SK-N-SH (cell line): ENCODE data around the gene NOL4L. TPM values are rescaled to one million over a fixed set of nuclear protein-coding genes. Genes with fewer than 3 reads are reported as not detected.

Experiments
- CTCF ChIA-PET: fragments of 300-600, 350-600 bp; formaldehyde crosslinking; extraction: SDS; loops from one replicate; lab custom pipeline; 2021; lab: Yijun Ruan, JAX
- POLR2A ChIA-PET: fragments of 350-600 bp; sonication (Branson Sonifier 250); formaldehyde crosslinking; extraction: SDS; loops from one replicate; lab custom pipeline; 2020; ENCODE audit warnings: antibody characterized with exemption, inconsistent platforms; lab: Yijun Ruan, JAX
- DNase-seq: peaks from one replicate; pipeline ENCODE4 v3.0.0; 2012
- H2AFZ ChIP-seq: fragments of 200-600 bp; sonication (generic); 2 replicates; pipeline ENCODE4 v1.8.1; 2016; ENCODE audit warnings: antibody characterized with exemption, mild to moderate bottlenecking, low read depth
- H3F3A ChIP-seq: fragments of 200-600 bp; sonication (generic); replicated peaks from 2 replicates; pipeline ENCODE3; 2016; ENCODE audit warnings: antibody characterized with exemption, mild to moderate bottlenecking; ENCODE audit not compliant: insufficient read depth
- H3K27ac ChIP-seq, 2 experiments: fragments of 200-500 bp in 1 of 2; fragments of 200-600 bp in 1 of 2; sonication (Bioruptor generic) in 1 of 2; sonication (generic), shearing (Covaris generic) in 1 of 2; 2 replicates each; pipeline versions ENCODE4 v1.5.1 to v1.6.1; 2014 to 2016; ENCODE audit warnings: low read depth in 2 of 2, inconsistent platforms in 1 of 2, low read length in 1 of 2, mild to moderate bottlenecking in 1 of 2, mixed read lengths in 1 of 2
- H3K27me3 ChIP-seq: fragments of 200-600 bp; sonication (generic), shearing (Covaris generic); 2 replicates; pipeline ENCODE4 v1.6.1; 2016; ENCODE audit warnings: mixed run types; ENCODE audit not compliant: insufficient read depth
- H3K36me3 ChIP-seq, 2 experiments: fragments of 200-500 bp in 1 of 2; fragments of 200-600 bp in 1 of 2; sonication (Bioruptor generic) in 1 of 2; sonication (generic) in 1 of 2; replicated peaks in 1 of 2; 2 replicates each; pipeline versions ENCODE3 to v1.5.1; 2014 to 2016; ENCODE audit warnings: low read length in 1 of 2, mild to moderate bottlenecking in 1 of 2; ENCODE audit not compliant: insufficient read depth in 2 of 2, control insufficient read depth in 1 of 2
- H3K4me1 ChIP-seq, 2 experiments: fragments of 200-500 bp in 1 of 2; fragments of 200-600 bp in 1 of 2; sonication (Bioruptor generic) in 1 of 2; sonication (generic), shearing (Covaris generic) in 1 of 2; 2 replicates each; pipeline versions ENCODE4 v1.5.1 to v1.6.1; 2014 to 2016; ENCODE audit warnings: low read depth in 1 of 2, low read length in 1 of 2, mixed run types in 1 of 2; ENCODE audit not compliant: insufficient read depth in 2 of 2, control insufficient read depth in 1 of 2
- H3K4me2 ChIP-seq: fragments of 200-600 bp; sonication (generic), shearing (Covaris generic); 2 replicates; pipeline ENCODE4 v1.6.1; 2017; ENCODE audit warnings: mixed run types
- H3K4me3 ChIP-seq, 2 experiments: fragments of 200-500 bp in 1 of 2; fragments of 200-600 bp in 1 of 2; sonication (Bioruptor generic) in 1 of 2; sonication (generic), shearing (Covaris generic) in 1 of 2; 2 replicates each; pipeline versions ENCODE4 v1.5.1 to v1.8.1; 2014 to 2016; ENCODE audit warnings: low read depth in 2 of 2, inconsistent platforms in 1 of 2, low read length in 1 of 2, mild to moderate bottlenecking in 1 of 2, mixed read lengths in 1 of 2, moderate library complexity in 1 of 2
- H3K79me2 ChIP-seq: fragments of 200-600 bp; sonication (generic); 2 replicates; pipeline ENCODE4 v1.8.1; 2017; ENCODE audit warnings: mild to moderate bottlenecking; ENCODE audit not compliant: insufficient read depth
- H3K9ac ChIP-seq: fragments of 200-600 bp; sonication (generic); 2 replicates; pipeline ENCODE4 v1.6.1; 2017; ENCODE audit warnings: mixed run types
- H3K9me2 ChIP-seq: fragments of 200-600 bp; sonication (generic); 2 replicates; pipeline ENCODE4 v1.6.1; 2017; ENCODE audit warnings: mixed run types
- H3K9me3 ChIP-seq: fragments of 200-600 bp; sonication (generic); 2 replicates; pipeline ENCODE4 v1.6.1; 2017; ENCODE audit warnings: mixed run types, mild to moderate bottlenecking, moderate library complexity
- H4K20me1 ChIP-seq: fragments of 200-600 bp; sonication (generic); 2 replicates; pipeline ENCODE4 v1.6.1; 2017; ENCODE audit warnings: mild to moderate bottlenecking, mixed run types; ENCODE audit not compliant: insufficient read depth
- CHD2 ChIP-seq: fragments of 150-350 bp; IDR thresholded peaks from 2 replicates; pipeline ENCODE4 v1.6.1; 2018; ENCODE audit warnings: low read length; ENCODE audit not compliant: partially characterized antibody
- CTCF ChIP-seq: fragments of 200-600 bp; sonication (generic); IDR thresholded peaks from 2 replicates; pipeline ENCODE4 v1.6.1; 2017; ENCODE audit warnings: antibody characterized with exemption, mild to moderate bottlenecking, moderate library complexity
- EZH2phosphoT487 ChIP-seq: fragments of 200-600 bp; sonication (generic); IDR thresholded peaks from 2 replicates; pipeline ENCODE4 v1.6.1; 2017; ENCODE audit warnings: low read depth, mixed run types, mild to moderate bottlenecking, antibody characterized with exemption, moderate library complexity, borderline replicate concordance
- FOXM1 ChIP-seq: IDR thresholded peaks from 2 replicates; pipeline ENCODE4 v1.4.0; 2012; ENCODE audit warnings: low read depth, mild to moderate bottlenecking
- GABPA ChIP-seq: IDR thresholded peaks from 2 replicates; pipeline ENCODE4 v1.4.0; 2012; ENCODE audit warnings: low read depth, mild to moderate bottlenecking
- JUND ChIP-seq: IDR thresholded peaks from 2 replicates; pipeline ENCODE4 v1.4.0; 2012
- POLR2AphosphoS5 ChIP-seq: IDR thresholded peaks from 2 replicates; pipeline ENCODE4 v1.6.1; 2012; ENCODE audit warnings: low read depth, low read length
- RCOR1 ChIP-seq: fragments of 150-350 bp; IDR thresholded peaks from 2 replicates; pipeline ENCODE4 v1.6.1; 2017; ENCODE audit warnings: antibody characterized with exemption, low read length
- SMC3 ChIP-seq: IDR thresholded peaks from 2 replicates; pipeline ENCODE4 v1.6.1; 2012; ENCODE audit warnings: low read depth, low read length, improper control_type of control experiment
- TEAD4 ChIP-seq: IDR thresholded peaks from 2 replicates; pipeline ENCODE4 v1.4.0; 2012; ENCODE audit warnings: mild to moderate bottlenecking, borderline replicate concordance; ENCODE audit not compliant: insufficient read depth
- USF1 ChIP-seq: IDR thresholded peaks from 2 replicates; pipeline ENCODE4 v1.4.0; 2012; ENCODE audit warnings: low read depth, borderline replicate concordance
- USF2 ChIP-seq: fragments of 150-350 bp; IDR thresholded peaks from 2 replicates; pipeline ENCODE4 v1.6.1; 2017; ENCODE audit warnings: antibody characterized with exemption, low read length, low read depth, borderline replicate concordance
- YY1 ChIP-seq: IDR thresholded peaks from 2 replicates; pipeline ENCODE4 v1.4.0; 2012; ENCODE audit warnings: low read depth, mild to moderate bottlenecking
- ZBTB33 ChIP-seq: IDR thresholded peaks from 2 replicates; pipeline ENCODE4 v1.4.0; 2012; ENCODE audit warnings: low read depth, borderline replicate concordance
- WGBS: methylation state at CpG from one replicate; pipeline ENCODE4 v1.1.6; 2017; ENCODE audit warnings: low lambda C conversion rate; 5-methylcytosine and 5-hydroxymethylcytosine counted together
- polyA plus RNA-seq, 3 experiments: library from polyadenylated mRNA; depleted of rRNA; stranded (reverse); fragments of >200 nt; gene quantifications; 2 replicates each; pipeline ENCODE4 v1.2.3, GENCODE V29; 2012

The NOL4L gene
- polyA plus RNA-seq, 1 of the 3 experiments (the other 2 are of a cell fraction) = 14.3 TPM

- Histone ChIP-seq H3K36me3 (peaks cover 49 to 52% of the 10 kb centered on the region in 2 experiments), H3K9me2 (no peaks in the 10 kb centered on the region), H3K4me2 (no peak overlapping the region), H3K9ac (no peak overlapping the region), H3F3A (no peaks in the 10 kb centered on the region), H3K4me1 (no peaks in the 10 kb centered on the region)
- CTCF ChIA-PET = interaction anchor here (1.1 kb wide), 1 partner anchor 29 kb away, joined by 4 read pairs; no protein-coding TSS in a partner anchor
- POLR2A ChIA-PET = no interaction called here
- TF ChIP-seq RCOR1 = no peak
- no peak for TF ChIP-seq YY1
- no peak for TF ChIP-seq JUND
- TF ChIP-seq TEAD4 = no peak
- no peak for TF ChIP-seq ZBTB33
- no peak for TF ChIP-seq CHD2
- no peak for TF ChIP-seq GABPA
- TF ChIP-seq USF2 = no peak
- TF ChIP-seq SMC3 = no peak
- no peak for TF ChIP-seq CTCF
- TF ChIP-seq USF1 = no peak
- TF ChIP-seq POLR2AphosphoS5 = no peak
- no peak for TF ChIP-seq EZH2phosphoT487
- TF ChIP-seq FOXM1 = no peak
- TF ChIP-seq, all 33 proteins: peak for 0
- H3K27ac ChIP-seq = no peak overlapping the region
- no peak overlapping the region for H2AFZ ChIP-seq
- 85% methylated on average over 6 of the region's 6 CpGs for WGBS
- H3K27me3 ChIP-seq = no peaks in the 10 kb centered on the region
- no peaks in the 10 kb centered on the region for H3K9me3 ChIP-seq
- H4K20me1 ChIP-seq = peaks cover 40% of the 10 kb centered on the region
- peaks cover 59% of the 10 kb centered on the region for H3K79me2 ChIP-seq
- peak; percentile 7 for DNase-seq
- H3K4me3 ChIP-seq = no peak overlapping the region
Observed at GRCh38 chr20:32427996-32428395, 157.1 kb downstream of the NOL4L start.
